K562 (cell line): ENCODE results near the gene KLK15. TPM values are rescaled to one million over a fixed set of nuclear protein-coding genes. Genes with fewer than 3 reads are reported as not detected.
A peak's percentile ranks its signal among the peaks of the same experiment; 100 is the strongest.

ENCODE experiments used
- BDP1 ChIP-seq: IDR thresholded peaks from 3 replicates; pipeline ENCODE4 v1.6.1; 2011; ENCODE audit not compliant: insufficient read length, insufficient read depth
- BMI1 ChIP-seq: fragments of 150-350 bp; IDR thresholded peaks from 2 replicates; pipeline ENCODE4 v1.6.1; 2014; ENCODE audit warnings: low read length
- ELF4 ChIP-seq: fragments of 450-650 bp; formaldehyde crosslinking; IDR thresholded peaks from 2 replicates; pipeline ENCODE4 v1.4.0; 2022; ENCODE audit warnings: missing genetic modification characterization
- HDAC2 ChIP-seq: fragments of 450-650 bp; IDR thresholded peaks from 2 replicates; pipeline ENCODE4 v1.6.1; 2016; ENCODE audit warnings: mild to moderate bottlenecking
- MEF2D ChIP-seq: conservative IDR thresholded peaks from 2 replicates; pipeline ENCODE4 v1.6.1; 2016; ENCODE audit warnings: low read depth, missing genetic modification characterization, missing compliant biosample characterization
- PHB ChIP-seq: fragments of 250-450 bp; sonication (Bioruptor Pico); IDR thresholded peaks from 2 replicates; pipeline ENCODE4 v1.5.0; 2021
- PYGO2 ChIP-seq: fragments of 450-650 bp; IDR thresholded peaks from 2 replicates; pipeline ENCODE4 v1.6.1; 2016; ENCODE audit warnings: mild to moderate bottlenecking, missing genetic modification characterization, moderate library complexity, missing compliant biosample characterization
- RAD21 ChIP-seq, 2 experiments: fragments of 250-450 bp in 1 of 2; fragments of 450-650 bp in 1 of 2; sonication (Bioruptor Pico) in 1 of 2; formaldehyde crosslinking in 1 of 2; IDR thresholded peaks in 1 of 2; conservative IDR thresholded peaks in 1 of 2; 2 replicates each; pipeline versions ENCODE4 v1.4.0 to v1.8.0; 2020 to 2022; ENCODE audit warnings: mild to moderate bottlenecking in 2 of 2, moderate library complexity in 1 of 2
- RBM15 ChIP-seq: fragments of 200-400 bp; formaldehyde crosslinking; IDR thresholded peaks from 2 replicates; pipeline ENCODE4 v1.6.1; 2018; ENCODE audit warnings: mild to moderate bottlenecking, low read length, moderate library complexity; ENCODE audit not compliant: insufficient read depth
- XRCC3 ChIP-seq: fragments of 450-650 bp; IDR thresholded peaks from 2 replicates; pipeline ENCODE4 v1.6.1; 2017; ENCODE audit warnings: mild to moderate bottlenecking, moderate library complexity
- ZBTB1 ChIP-seq: sonication (generic); formaldehyde crosslinking; IDR thresholded peaks from 2 replicates; pipeline ENCODE4 v1.8.1; 2023; ENCODE audit warnings: missing genetic modification reagents, low read depth, mild to moderate bottlenecking, borderline replicate concordance
- ZBTB7A ChIP-seq: IDR thresholded peaks from 2 replicates; pipeline ENCODE4 v1.6.1; 2011; ENCODE audit warnings: low read depth, mild to moderate bottlenecking, low read length, moderate library complexity, borderline replicate concordance; ENCODE audit not compliant: control insufficient read depth
- ZNF407 ChIP-seq: fragments of 450-650 bp; IDR thresholded peaks from 2 replicates; pipeline ENCODE4 v1.6.1; 2016; ENCODE audit warnings: low read depth
- ZNF696 ChIP-seq: fragments of 250-450 bp; sonication (Bioruptor Pico); conservative IDR thresholded peaks from 2 replicates; pipeline ENCODE4 v1.4.0; 2020; ENCODE audit warnings: mild to moderate bottlenecking, moderate library complexity
- ZNF707 ChIP-seq: fragments of 250-450 bp; sonication (Bioruptor Pico); conservative IDR thresholded peaks from 2 replicates; pipeline ENCODE4 v1.8.0; 2022; ENCODE audit warnings: inconsistent platforms, mild to moderate bottlenecking, moderate library complexity
- ZNF830 ChIP-seq: fragments of 250-450 bp; sonication (Bioruptor Pico); IDR thresholded peaks from 2 replicates; pipeline ENCODE4 v1.5.0; 2021; ENCODE audit warnings: mild to moderate bottlenecking
- polyA plus RNA-seq, 8 experiments: library from polyadenylated mRNA; depleted of rRNA in 4 of 8; stranded (reverse) in 5 of 8; unstranded in 3 of 8; fragments of >200 nt; fragmentation: Nextera tagmentation in 2 of 8; fragmentation: Illumina TruSeq in 1 of 8; extraction: Ambion mirVana in 2 of 8; extraction: Trizol in 1 of 8; gene quantifications; 2 replicates each; pipeline versions ENCODE4 v1.2.1 to v1.2.3, GENCODE V29; 2011 to 2014; ENCODE audit warnings: inconsistent platforms in 1 of 8, missing spikeins in 1 of 8
- total RNA-seq, 7 experiments: library from RNA; depleted of rRNA in 6 of 7; stranded (reverse); fragments of >200 nt in 6 of 7; fragmentation: Illumina TruSeq in 2 of 7; extraction: Trizol in 2 of 7; gene quantifications; 2 replicates each; pipeline versions ENCODE4 v1.2.1 to v1.2.3, GENCODE V29; 2011 to 2021; ENCODE audit warnings: low replicate concordance in 1 of 7
- TF ChIP-seq, protein P1 (sequence below): sonication (generic); formaldehyde crosslinking; IDR thresholded peaks from 2 replicates; pipeline ENCODE4 v1.8.1; 2022; ENCODE audit warnings: missing genetic modification reagents
- TF ChIP-seq, protein P2 (sequence below): fragments of 250-450 bp; sonication (Bioruptor Pico); IDR thresholded peaks from 2 replicates; pipeline ENCODE4 v1.9.0; 2021; ENCODE audit warnings: mild to moderate bottlenecking

KLK15 gene
- total and polyA plus RNA-seq, 9 of the 15 experiments (the other 6 are each of a cell fraction or from before 2014, with no cell fraction given) = not detected

DNA sequence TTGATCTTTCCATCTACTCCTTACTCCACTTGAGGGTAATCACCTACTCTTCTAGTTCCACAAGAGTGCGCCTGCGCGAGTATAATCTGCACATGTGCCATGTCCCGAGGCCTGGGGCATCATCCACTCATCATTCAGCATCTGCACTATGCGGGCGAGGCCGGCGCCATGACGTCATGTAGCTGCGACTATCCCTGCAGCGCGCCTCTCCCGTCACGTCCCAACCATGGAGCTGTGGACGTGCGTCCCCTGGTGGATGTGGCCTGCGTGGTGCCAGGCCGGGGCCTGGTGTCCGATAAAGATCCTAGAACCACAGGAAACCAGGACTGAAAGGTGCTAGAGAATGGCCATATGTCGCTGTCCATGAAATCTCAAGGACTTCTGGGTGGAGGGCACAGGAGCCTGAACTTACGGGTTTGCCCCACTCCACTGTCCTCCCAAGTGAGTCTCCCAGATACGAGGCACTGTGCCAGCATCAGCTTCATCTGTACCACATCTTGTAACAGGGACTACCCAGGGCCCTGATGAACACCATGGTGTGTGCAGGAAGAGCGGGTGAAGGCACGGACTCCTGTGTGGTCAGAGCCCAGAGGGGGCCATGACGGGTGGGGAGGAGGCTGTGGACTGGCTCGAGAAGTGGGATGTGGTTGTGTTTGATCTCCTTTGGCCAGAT, 37.2 kb upstream of the KLK15 start (continued):
- TF ChIP-seq ZNF407 (no peak), PHB (CRISPR knock-in tag) (no peak), ZNF696 (CRISPR knock-in tag) (no peak), BDP1 (no peak), HDAC2 (peak; percentile 38; the same call in 1 of the 2 replicates), ELF4 (CRISPR knock-in tag) (no peak), ZNF707 (CRISPR knock-in tag) (no peak), ZNF830 (no peak), MEF2D (tag) (peak; percentile 14; the same call in 1 of the 2 replicates), RAD21 (CRISPR knock-in tag; conservative IDR thresholded peaks at IDR 0.05 in 1 of 2, IDR thresholded peaks at IDR 0.05 in 1 of 2) (peak; percentile 88 to 96), ZBTB1 (CRISPR knock-in tag) (no peak; the same call in 1 of the 2 replicates), PYGO2 (tag) (no peak), XRCC3 (no peak), ZBTB7A (no peak), BMI1 (no peak), RBM15 (no peak)
- TF ChIP-seq, protein P1, sequence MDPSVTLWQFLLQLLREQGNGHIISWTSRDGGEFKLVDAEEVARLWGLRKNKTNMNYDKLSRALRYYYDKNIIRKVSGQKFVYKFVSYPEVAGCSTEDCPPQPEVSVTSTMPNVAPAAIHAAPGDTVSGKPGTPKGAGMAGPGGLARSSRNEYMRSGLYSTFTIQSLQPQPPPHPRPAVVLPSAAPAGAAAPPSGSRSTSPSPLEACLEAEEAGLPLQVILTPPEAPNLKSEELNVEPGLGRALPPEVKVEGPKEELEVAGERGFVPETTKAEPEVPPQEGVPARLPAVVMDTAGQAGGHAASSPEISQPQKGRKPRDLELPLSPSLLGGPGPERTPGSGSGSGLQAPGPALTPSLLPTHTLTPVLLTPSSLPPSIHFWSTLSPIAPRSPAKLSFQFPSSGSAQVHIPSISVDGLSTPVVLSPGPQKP (CRISPR knock-in tag) = no peak
- TF ChIP-seq, protein P2, sequence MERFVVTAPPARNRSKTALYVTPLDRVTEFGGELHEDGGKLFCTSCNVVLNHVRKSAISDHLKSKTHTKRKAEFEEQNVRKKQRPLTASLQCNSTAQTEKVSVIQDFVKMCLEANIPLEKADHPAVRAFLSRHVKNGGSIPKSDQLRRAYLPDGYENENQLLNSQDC (CRISPR knock-in tag) = 0 out of 2 replicates have a peak, but pooled peaks have one; percentile 24
